ENCODE measurements around the gene UXT. TPM values are rescaled to one million over a fixed set of nuclear protein-coding genes. Genes with fewer than 3 reads are reported as not detected.

The UXT gene
- total and polyA plus RNA-seq, 4 donors = 34.0 to 99.0 (median 65.3) TPM

DNA sequence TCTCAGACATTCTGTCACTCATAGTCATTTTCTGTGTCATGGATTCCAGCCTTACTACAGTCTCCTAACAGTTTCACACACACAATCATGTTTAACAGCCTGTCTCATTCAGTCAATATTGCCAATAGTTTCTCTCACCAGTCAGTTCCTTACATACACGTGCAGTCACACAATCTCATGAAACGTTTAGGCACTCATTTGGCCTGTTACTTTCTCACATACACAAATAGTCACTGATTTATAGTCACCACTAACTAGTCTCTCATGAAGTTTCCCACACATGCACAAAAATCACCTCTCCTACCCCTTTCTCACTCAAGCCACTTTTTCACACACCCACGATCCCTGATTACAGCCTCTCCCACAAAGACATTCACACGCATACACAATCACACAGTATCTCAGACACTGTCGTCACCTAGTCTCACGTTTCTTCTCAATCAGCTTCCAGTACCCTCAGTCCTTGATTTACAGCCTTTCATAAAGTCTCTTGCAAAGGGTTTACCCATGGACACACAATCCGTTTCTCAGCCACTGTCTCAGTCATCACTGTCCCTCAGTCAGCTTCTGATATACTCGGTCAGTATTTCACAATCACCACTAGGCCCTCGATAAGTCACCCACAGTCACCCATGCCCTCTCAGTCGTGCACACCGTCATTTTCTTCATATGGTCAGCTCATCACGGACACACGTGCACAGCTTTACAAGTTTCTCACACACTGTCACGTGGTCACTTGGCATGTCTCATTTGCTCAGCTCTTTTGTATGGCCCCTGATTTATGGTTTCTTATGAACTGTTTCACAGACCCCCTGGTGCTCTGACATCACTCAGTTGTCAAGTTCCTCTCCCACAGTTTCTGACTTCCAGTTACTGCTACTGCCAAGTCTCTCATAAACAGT is 25.0 kb downstream of the UXT start:
- peaks cover 0 to under 1% (median 0%) of the 10 kb centered on the region in 4 donors for H3K9me3 ChIP-seq (ENCODE audit: control insufficient read depth in 4 of 4, low read length in 3 of 4)

DNA sequence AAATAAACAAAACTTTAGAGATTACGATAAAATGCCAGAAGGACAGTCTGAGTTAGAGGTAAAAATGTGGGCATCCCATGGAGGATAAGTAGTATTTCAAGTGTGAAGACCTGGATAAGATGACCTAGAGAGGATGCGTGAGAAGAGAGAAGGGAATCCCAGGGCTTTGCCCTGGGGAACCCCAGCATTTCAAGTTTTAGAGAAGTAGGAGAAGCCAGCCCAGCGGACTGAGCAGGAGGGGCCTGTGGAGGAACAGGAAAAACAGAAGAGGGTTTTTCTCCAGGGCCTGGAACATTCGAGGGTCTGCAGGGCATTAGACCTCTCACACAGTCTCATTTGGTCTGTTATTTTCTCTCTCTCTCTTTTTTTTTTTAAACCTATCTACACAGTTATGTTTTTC is 26.3 kb downstream of the UXT start:
- H3K4me3 ChIP-seq (ENCODE audit: low read depth in 1 of 3, low read length in 3 of 3) = no peak overlapping the region
- H3K27ac ChIP-seq (ENCODE audit: low read depth in 1 of 2, low read length in 2 of 2) = no peak overlapping the region
- TF ChIP-seq YY1 (IDR thresholded peaks at IDR 0.05) (no peak), HNF4A (conservative IDR thresholded peaks at IDR 0.05) (no peak), SP1 (IDR thresholded peaks at IDR 0.05) (no peak)
- TF ChIP-seq, protein P1, sequence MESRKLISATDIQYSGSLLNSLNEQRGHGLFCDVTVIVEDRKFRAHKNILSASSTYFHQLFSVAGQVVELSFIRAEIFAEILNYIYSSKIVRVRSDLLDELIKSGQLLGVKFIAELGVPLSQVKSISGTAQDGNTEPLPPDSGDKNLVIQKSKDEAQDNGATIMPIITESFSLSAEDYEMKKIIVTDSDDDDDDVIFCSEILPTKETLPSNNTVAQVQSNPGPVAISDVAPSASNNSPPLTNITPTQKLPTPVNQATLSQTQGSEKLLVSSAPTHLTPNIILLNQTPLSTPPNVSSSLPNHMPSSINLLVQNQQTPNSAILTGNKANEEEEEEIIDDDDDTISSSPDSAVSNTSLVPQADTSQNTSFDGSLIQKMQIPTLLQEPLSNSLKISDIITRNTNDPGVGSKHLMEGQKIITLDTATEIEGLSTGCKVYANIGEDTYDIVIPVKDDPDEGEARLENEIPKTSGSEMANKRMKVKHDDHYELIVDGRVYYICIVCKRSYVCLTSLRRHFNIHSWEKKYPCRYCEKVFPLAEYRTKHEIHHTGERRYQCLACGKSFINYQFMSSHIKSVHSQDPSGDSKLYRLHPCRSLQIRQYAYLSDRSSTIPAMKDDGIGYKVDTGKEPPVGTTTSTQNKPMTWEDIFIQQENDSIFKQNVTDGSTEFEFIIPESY (IDR thresholded peaks at IDR 0.05) = no peak
- no peaks in the 10 kb centered on the region for H3K9me3 ChIP-seq (ENCODE audit: control insufficient read depth in 4 of 4, low read length in 3 of 4)
- H3K27me3 ChIP-seq (ENCODE audit: control insufficient read depth in 4 of 4, insufficient read depth in 4 of 4, low read length in 3 of 4) = no peaks in the 10 kb centered on the region
- 59% methylated on average over 4 of the region's 4 CpGs for WGBS
- H3K9ac ChIP-seq (ENCODE audit: low read depth in 1 of 2, low read length in 2 of 2) = no peak overlapping the region
- peaks cover 0 to 7% (median 0%) of the 10 kb centered on the region in 4 donors for H3K4me1 ChIP-seq (ENCODE audit: control insufficient read depth in 4 of 4, insufficient read depth in 4 of 4, low read length in 3 of 4)
- peaks cover 0 to 14% (median 4%) of the 10 kb centered on the region in 4 donors for H3K36me3 ChIP-seq (ENCODE audit: control insufficient read depth in 4 of 4, insufficient read depth in 3 of 4, low read depth in 1 of 4, low read length in 3 of 4)
- no peak for DNase-seq (ENCODE audit: low spot score)

More for the DNA sequence above, 25.0 kb downstream of the UXT start:
- Histone ChIP-seq H3K4me3 (ENCODE audit: low read depth in 1 of 3, low read length in 3 of 3) (no peak overlapping the region), H3K36me3 (ENCODE audit: control insufficient read depth in 4 of 4, insufficient read depth in 3 of 4, low read depth in 1 of 4, low read length in 3 of 4) (peaks cover 3 to 21% (median 8%) of the 10 kb centered on the region in 4 donors), H3K9ac (ENCODE audit: low read depth in 1 of 2, low read length in 2 of 2) (no peak overlapping the region), H3K4me1 (ENCODE audit: control insufficient read depth in 4 of 4, insufficient read depth in 4 of 4, low read length in 3 of 4) (peaks cover 0 to 5% (median 0%) of the 10 kb centered on the region in 4 donors), H3K27ac (ENCODE audit: low read depth in 1 of 2, low read length in 2 of 2) (no peak overlapping the region), H3K27me3 (ENCODE audit: control insufficient read depth in 4 of 4, insufficient read depth in 4 of 4, low read length in 3 of 4) (no peaks in the 10 kb centered on the region)
- no peak for TF ChIP-seq GABPA (IDR thresholded peaks at IDR 0.05 in 1 of 2, conservative IDR thresholded peaks at IDR 0.05 in 1 of 2)
- no peak for TF ChIP-seq HNF4G (IDR thresholded peaks at IDR 0.05)
- TF ChIP-seq RXRA (IDR thresholded peaks at IDR 0.05) = no peak
- no peak for TF ChIP-seq FOXA1 (IDR thresholded peaks at IDR 0.05)
- TF ChIP-seq, protein P1 (IDR thresholded peaks at IDR 0.05) = no peak
- TF ChIP-seq, protein P2, sequence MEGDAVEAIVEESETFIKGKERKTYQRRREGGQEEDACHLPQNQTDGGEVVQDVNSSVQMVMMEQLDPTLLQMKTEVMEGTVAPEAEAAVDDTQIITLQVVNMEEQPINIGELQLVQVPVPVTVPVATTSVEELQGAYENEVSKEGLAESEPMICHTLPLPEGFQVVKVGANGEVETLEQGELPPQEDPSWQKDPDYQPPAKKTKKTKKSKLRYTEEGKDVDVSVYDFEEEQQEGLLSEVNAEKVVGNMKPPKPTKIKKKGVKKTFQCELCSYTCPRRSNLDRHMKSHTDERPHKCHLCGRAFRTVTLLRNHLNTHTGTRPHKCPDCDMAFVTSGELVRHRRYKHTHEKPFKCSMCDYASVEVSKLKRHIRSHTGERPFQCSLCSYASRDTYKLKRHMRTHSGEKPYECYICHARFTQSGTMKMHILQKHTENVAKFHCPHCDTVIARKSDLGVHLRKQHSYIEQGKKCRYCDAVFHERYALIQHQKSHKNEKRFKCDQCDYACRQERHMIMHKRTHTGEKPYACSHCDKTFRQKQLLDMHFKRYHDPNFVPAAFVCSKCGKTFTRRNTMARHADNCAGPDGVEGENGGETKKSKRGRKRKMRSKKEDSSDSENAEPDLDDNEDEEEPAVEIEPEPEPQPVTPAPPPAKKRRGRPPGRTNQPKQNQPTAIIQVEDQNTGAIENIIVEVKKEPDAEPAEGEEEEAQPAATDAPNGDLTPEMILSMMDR (IDR thresholded peaks at IDR 0.05; ENCODE audit: low read depth, low read length, missing input control) = no peak
- TF ChIP-seq, protein P3, sequence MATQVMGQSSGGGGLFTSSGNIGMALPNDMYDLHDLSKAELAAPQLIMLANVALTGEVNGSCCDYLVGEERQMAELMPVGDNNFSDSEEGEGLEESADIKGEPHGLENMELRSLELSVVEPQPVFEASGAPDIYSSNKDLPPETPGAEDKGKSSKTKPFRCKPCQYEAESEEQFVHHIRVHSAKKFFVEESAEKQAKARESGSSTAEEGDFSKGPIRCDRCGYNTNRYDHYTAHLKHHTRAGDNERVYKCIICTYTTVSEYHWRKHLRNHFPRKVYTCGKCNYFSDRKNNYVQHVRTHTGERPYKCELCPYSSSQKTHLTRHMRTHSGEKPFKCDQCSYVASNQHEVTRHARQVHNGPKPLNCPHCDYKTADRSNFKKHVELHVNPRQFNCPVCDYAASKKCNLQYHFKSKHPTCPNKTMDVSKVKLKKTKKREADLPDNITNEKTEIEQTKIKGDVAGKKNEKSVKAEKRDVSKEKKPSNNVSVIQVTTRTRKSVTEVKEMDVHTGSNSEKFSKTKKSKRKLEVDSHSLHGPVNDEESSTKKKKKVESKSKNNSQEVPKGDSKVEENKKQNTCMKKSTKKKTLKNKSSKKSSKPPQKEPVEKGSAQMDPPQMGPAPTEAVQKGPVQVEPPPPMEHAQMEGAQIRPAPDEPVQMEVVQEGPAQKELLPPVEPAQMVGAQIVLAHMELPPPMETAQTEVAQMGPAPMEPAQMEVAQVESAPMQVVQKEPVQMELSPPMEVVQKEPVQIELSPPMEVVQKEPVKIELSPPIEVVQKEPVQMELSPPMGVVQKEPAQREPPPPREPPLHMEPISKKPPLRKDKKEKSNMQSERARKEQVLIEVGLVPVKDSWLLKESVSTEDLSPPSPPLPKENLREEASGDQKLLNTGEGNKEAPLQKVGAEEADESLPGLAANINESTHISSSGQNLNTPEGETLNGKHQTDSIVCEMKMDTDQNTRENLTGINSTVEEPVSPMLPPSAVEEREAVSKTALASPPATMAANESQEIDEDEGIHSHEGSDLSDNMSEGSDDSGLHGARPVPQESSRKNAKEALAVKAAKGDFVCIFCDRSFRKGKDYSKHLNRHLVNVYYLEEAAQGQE (IDR thresholded peaks at IDR 0.05) = no peak
- TF ChIP-seq JUND (IDR thresholded peaks at IDR 0.05) = no peak
- DNase-seq (ENCODE audit: low spot score) = no peak
- 69% methylated on average over 14 of the region's 14 CpGs for WGBS

Data from liver (tissue), 9 donors.